ENCODE measurements around the gene MERTK.

DNA sequence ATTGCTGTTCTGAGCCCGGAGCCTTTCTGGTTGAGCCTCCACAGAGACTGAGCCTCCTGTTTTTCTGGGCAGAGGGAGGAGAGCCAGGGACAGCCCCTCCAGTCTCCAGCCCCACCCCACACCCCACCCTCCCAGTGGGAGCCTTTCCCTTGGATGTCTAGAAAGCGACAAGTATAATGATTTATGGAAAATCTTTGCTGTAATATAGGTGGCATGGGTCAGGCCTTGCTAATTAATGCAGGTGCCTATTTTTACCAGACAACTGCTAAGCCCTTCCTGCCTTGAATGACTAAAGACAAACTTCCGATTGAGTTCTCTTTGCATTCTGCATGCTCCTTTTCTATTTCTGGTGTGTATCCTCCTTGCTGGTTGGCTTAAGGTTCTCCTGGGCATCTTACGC, 43.1 kb downstream of the MERTK start:
- TF ChIP-seq POLR2AphosphoS5 (IDR thresholded peaks at IDR 0.05) (no peak), EP300 (IDR thresholded peaks at IDR 0.05; ENCODE audit: low read depth) (no peak)
